HG03575 (cell line): Measurements from ENCODE around the gene CIB2.

Experiments
- ATAC-seq: cut with Tn5 transposase; IDR thresholded peaks from one replicate; pipeline ENCODE4 v1.9.1; 2021; ENCODE audit not compliant: unreplicated experiment, insufficient number of reproducible peaks, low FRiP score; ENCODE audit errors: extremely low read depth

CIB2 gene

GRCh38 chr15:78131295-78132061, at the start of gene CIB2:
Gene CIB2 (minus strand): TSS chr15:78131445. CDS start chr15:78131215, 230 bp downstream.
- ATAC-seq = no peak

GRCh38 chr15:78179906-78180305, 48.7 kb upstream of the CIB2 start:
- ATAC-seq = no peak

GRCh38 chr15:78179286-78179840, 48.1 kb upstream of the CIB2 start:
- no peak for ATAC-seq

- no peak for ATAC-seq
Measured at GRCh38 chr15:78178064-78178463, 46.8 kb upstream of the CIB2 start.

- no peak for ATAC-seq
Measured at GRCh38 chr15:78177447-78177873, 46.2 kb upstream of the CIB2 start.

GRCh38 chr15:78175330-78175729, 44.1 kb upstream of the CIB2 start:
- no peak for ATAC-seq

GRCh38 chr15:78174401-78174800, 43.2 kb upstream of the CIB2 start:
- ATAC-seq = no peak

- ATAC-seq = no peak
Measured at GRCh38 chr15:78171864-78172472, 40.7 kb upstream of the CIB2 start.

- ATAC-seq = no peak
Measured at GRCh38 chr15:78170848-78171773, 39.9 kb upstream of the CIB2 start.

- no peak for ATAC-seq
Measured at GRCh38 chr15:78168608-78169007, 37.4 kb upstream of the CIB2 start.

GRCh38 chr15:78167227-78167888, 36.1 kb upstream of the CIB2 start:
- ATAC-seq = peak; percentile 54

GRCh38 chr15:78164010-78164409, 32.8 kb upstream of the CIB2 start:
- ATAC-seq = no peak

- ATAC-seq = no peak
Measured at GRCh38 chr15:78162038-78162437, 30.8 kb upstream of the CIB2 start.

GRCh38 chr15:78159395-78159794, 28.1 kb upstream of the CIB2 start:
- no peak for ATAC-seq

- ATAC-seq = no peak
Measured at GRCh38 chr15:78157203-78157602, 26.0 kb upstream of the CIB2 start.

GRCh38 chr15:78156653-78157052, 25.4 kb upstream of the CIB2 start:
- no peak for ATAC-seq

- ATAC-seq = no peak
Measured at GRCh38 chr15:78155355-78155939, 24.2 kb upstream of the CIB2 start.

- ATAC-seq = no peak
Measured at GRCh38 chr15:78154955-78155354, 23.7 kb upstream of the CIB2 start.
